NCI-H526 treated with DMSO at 0.1 percent for 48 hours (cell line): Measurements from ENCODE around the gene SOX6.
"Not testable (repeated sequence)": the region's sequence is repeated elsewhere in the genome, so short reads cannot be mapped to it uniquely, and the experiment has no call there.

Experiments used
- DNase-seq: peaks from one replicate; lab custom pipeline; 2025; lab: John Stamatoyannopoulos, UW

Gene SOX6

GRCh38 chr11:16356057-16356760 is at the start of gene SOX6:
Gene SOX6, minus strand, starts transcription at chr11:16356546. Its CDS starts 15,298 bp downstream, at chr11:16341248.
- DNase-seq: no peak

GRCh38 chr11:16404781-16405285 is 48.5 kb upstream of the SOX6 start:
- no peak for DNase-seq

GRCh38 chr11:16403851-16404250 is 47.5 kb upstream of the SOX6 start:
- DNase-seq: no peak

GRCh38 chr11:16403448-16403803 is 47.1 kb upstream of the SOX6 start:
- no peak for DNase-seq

GRCh38 chr11:16402654-16403447 is 46.5 kb upstream of the SOX6 start:
- no peak for DNase-seq

GRCh38 chr11:16397390-16397789 is 41.0 kb upstream of the SOX6 start:
- no peak for DNase-seq

- DNase-seq: no peak
These were observed 39.3 kb upstream of the SOX6 start for GRCh38 chr11:16395601-16396000.

- no peak for DNase-seq
These were observed 38.6 kb upstream of the SOX6 start for GRCh38 chr11:16394947-16395346.

- no peak for DNase-seq
These were observed 37.0 kb upstream of the SOX6 start for GRCh38 chr11:16393340-16393739.

- DNase-seq: no peak
These were observed 36.3 kb upstream of the SOX6 start for GRCh38 chr11:16392616-16393015.

- not testable (repeated sequence) for DNase-seq
These were observed 34.5 kb upstream of the SOX6 start for GRCh38 chr11:16390826-16391225.

GRCh38 chr11:16385099-16385498 is 28.8 kb upstream of the SOX6 start:
- no peak for DNase-seq

GRCh38 chr11:16382638-16383380 is 26.5 kb upstream of the SOX6 start:
- no peak for DNase-seq

GRCh38 chr11:16382186-16382585 is 25.8 kb upstream of the SOX6 start:
- no peak for DNase-seq

- no peak for DNase-seq
These were observed 24.7 kb upstream of the SOX6 start for GRCh38 chr11:16380941-16381568.

- DNase-seq: no peak
These were observed 22.6 kb upstream of the SOX6 start for GRCh38 chr11:16378906-16379305.

- no peak for DNase-seq
These were observed 21.4 kb upstream of the SOX6 start for GRCh38 chr11:16377746-16378145.

GRCh38 chr11:16375664-16376063 is 19.3 kb upstream of the SOX6 start:
- not testable (repeated sequence) for DNase-seq

- no peak for DNase-seq
These were observed 17.4 kb upstream of the SOX6 start for GRCh38 chr11:16373768-16374167.

- no peak for DNase-seq
These were observed 16.0 kb upstream of the SOX6 start for GRCh38 chr11:16372355-16372754.

GRCh38 chr11:16367252-16367651 is 10.9 kb upstream of the SOX6 start:
- no peak for DNase-seq

GRCh38 chr11:16365581-16366228 is 9.4 kb upstream of the SOX6 start:
- DNase-seq: no peak
